H9 (cell line): Measurements from ENCODE around the gene MAP3K20. TPM values are rescaled to one million over a fixed set of nuclear protein-coding genes. Genes with fewer than 3 reads are reported as not detected.

ENCODE experiments used
- DNase-seq: peaks from one replicate; pipeline ENCODE4 v3.0.0-alpha.2; 2017
- H2AFZ ChIP-seq: one replicate; pipeline ENCODE4 v1.6.1; 2013; ENCODE audit warnings: mild to moderate bottlenecking, low read length, control low read depth, moderate library complexity
- H2AK5ac ChIP-seq: 2 replicates; pipeline ENCODE4 v1.6.1; 2013; ENCODE audit warnings: low read length, control low read depth, mixed read lengths; ENCODE audit not compliant: insufficient read length
- H2BK120ac ChIP-seq: one replicate; pipeline ENCODE4 v1.6.1; 2013; ENCODE audit warnings: low read depth, mild to moderate bottlenecking, low read length, control low read depth, inconsistent platforms; ENCODE audit not compliant: poor library complexity, severe bottlenecking
- H2BK12ac ChIP-seq: 2 replicates; pipeline ENCODE4 v1.6.1; 2013; ENCODE audit warnings: low read length, control low read depth, mixed read lengths, low read depth; ENCODE audit not compliant: insufficient read length
- H2BK15ac ChIP-seq: 2 replicates; pipeline ENCODE4 v1.6.1; 2013; ENCODE audit warnings: low read depth, low read length, control low read depth
- H2BK20ac ChIP-seq: one replicate; pipeline ENCODE4 v1.6.1; 2013; ENCODE audit warnings: low read depth, mild to moderate bottlenecking, low read length, control low read depth, inconsistent platforms; ENCODE audit not compliant: poor library complexity, severe bottlenecking
- H2BK5ac ChIP-seq: 2 replicates; pipeline ENCODE4 v1.6.1; 2013; ENCODE audit warnings: low read length, control low read depth, mixed read lengths; ENCODE audit not compliant: insufficient read length
- H3K14ac ChIP-seq: 2 replicates; pipeline ENCODE4 v1.6.1; 2013; ENCODE audit warnings: low read length, control low read depth; ENCODE audit not compliant: insufficient read depth
- H3K18ac ChIP-seq: 2 replicates; pipeline ENCODE4 v1.6.1; 2013; ENCODE audit warnings: low read depth, mild to moderate bottlenecking, mixed read lengths, low read length, control low read depth; ENCODE audit not compliant: insufficient read length
- H3K23ac ChIP-seq: 2 replicates; pipeline ENCODE4 v1.6.1; 2013; ENCODE audit warnings: low read length, control low read depth, mixed read lengths, low read depth; ENCODE audit not compliant: insufficient read length
- H3K23me2 ChIP-seq: 2 replicates; pipeline ENCODE4 v1.6.1; 2013; ENCODE audit warnings: low read depth, mild to moderate bottlenecking, mixed read lengths, low read length, control low read depth; ENCODE audit not compliant: insufficient read length, poor library complexity, severe bottlenecking
- H3K27ac ChIP-seq: 2 replicates; pipeline ENCODE4 v1.5.1; 2013; ENCODE audit warnings: low read length, control low read depth, mixed read lengths, low read depth; ENCODE audit not compliant: insufficient read length
- H3K27me3 ChIP-seq: 2 replicates; pipeline ENCODE4 v1.6.1; 2013; ENCODE audit warnings: low read length, control low read depth, inconsistent platforms; ENCODE audit not compliant: insufficient read depth
- H3K4ac ChIP-seq: 2 replicates; pipeline ENCODE4 v1.6.1; 2013; ENCODE audit warnings: low read depth, mild to moderate bottlenecking, control low read depth, inconsistent platforms, low read length, moderate library complexity
- H3K4me1 ChIP-seq: 2 replicates; pipeline ENCODE4 v1.6.1; 2013; ENCODE audit warnings: low read length, control low read depth, inconsistent platforms; ENCODE audit not compliant: insufficient read depth
- H3K4me2 ChIP-seq: 2 replicates; pipeline ENCODE4 v1.6.1; 2013; ENCODE audit warnings: low read length, control low read depth, mixed read lengths; ENCODE audit not compliant: insufficient read length, insufficient read depth
- H3K56ac ChIP-seq: 2 replicates; pipeline ENCODE4 v1.6.1; 2013; ENCODE audit warnings: low read depth, mild to moderate bottlenecking, mixed read lengths, low read length, control low read depth; ENCODE audit not compliant: insufficient read length
- H3K79me1 ChIP-seq: 2 replicates; pipeline ENCODE4 v1.6.1; 2013; ENCODE audit warnings: low read depth, mild to moderate bottlenecking, moderate library complexity, low read length, control low read depth, inconsistent platforms; ENCODE audit not compliant: insufficient read depth, poor library complexity, severe bottlenecking
- H3K79me2 ChIP-seq: 2 replicates; pipeline ENCODE4 v1.6.1; 2013; ENCODE audit warnings: low read length, control low read depth, inconsistent platforms; ENCODE audit not compliant: insufficient read depth
- H3K9ac ChIP-seq: 2 replicates; pipeline ENCODE4 v1.6.1; 2013; ENCODE audit warnings: low read length, control low read depth, mixed read lengths; ENCODE audit not compliant: insufficient read length; ENCODE audit errors: extremely low read depth
- H3K9me3 ChIP-seq: one replicate; pipeline ENCODE4 v1.6.1; 2013; ENCODE audit warnings: low read depth, low read length, inconsistent platforms; ENCODE audit not compliant: control insufficient read depth
- H3T11ph ChIP-seq: one replicate; pipeline ENCODE4 v1.6.1; 2013; ENCODE audit warnings: mild to moderate bottlenecking, low read length, control low read depth, inconsistent platforms
- H4K20me1 ChIP-seq: one replicate; pipeline ENCODE4 v1.6.1; 2013; ENCODE audit not compliant: control insufficient read depth, insufficient read length, insufficient read depth
- H4K5ac ChIP-seq: 2 replicates; pipeline ENCODE4 v1.6.1; 2013; ENCODE audit warnings: low read depth, mild to moderate bottlenecking, mixed read lengths, low read length, control low read depth; ENCODE audit not compliant: insufficient read length
- H4K8ac ChIP-seq: replicated peaks from 2 replicates; pipeline ENCODE4 v1.6.1; 2013; ENCODE audit warnings: low read length, control low read depth, mixed read lengths, low read depth; ENCODE audit not compliant: insufficient read length
- H4K91ac ChIP-seq: 2 replicates; pipeline ENCODE4 v1.6.1; 2013; ENCODE audit warnings: low read depth, mild to moderate bottlenecking, moderate library complexity, mixed read lengths, low read length, control low read depth; ENCODE audit not compliant: insufficient read length
- H3K27ac Mint-ChIP-seq, 3 experiments: 2 replicates in 2 of 3; 3 replicates in 1 of 3; pipeline ENCODE4 v1.8.0; 2020 to 2021; ENCODE audit warnings: mixed read lengths in 3 of 3, mild to moderate bottlenecking in 1 of 3, moderate library complexity in 1 of 3
- H3K27me3 Mint-ChIP-seq: 2 replicates; pipeline ENCODE4 v1.8.0; 2021; ENCODE audit warnings: low read depth, mild to moderate bottlenecking, moderate library complexity, mixed read lengths
- H3K36me3 Mint-ChIP-seq, 3 experiments: 2 replicates in 2 of 3; 3 replicates in 1 of 3; pipeline ENCODE4 v1.8.0; 2020 to 2021; ENCODE audit warnings: low read depth in 3 of 3, mixed read lengths in 3 of 3; ENCODE audit not compliant: insufficient read depth in 1 of 3
- H3K4me1 Mint-ChIP-seq, 2 experiments: 2 replicates each; pipeline ENCODE4 v1.8.0; 2020; ENCODE audit warnings: mixed read lengths in 2 of 2
- H3K4me3 Mint-ChIP-seq, 2 experiments: 2 replicates in 1 of 2; 3 replicates in 1 of 2; pipeline ENCODE4 v1.8.0; 2020 to 2021; ENCODE audit warnings: mild to moderate bottlenecking in 2 of 2, mixed read lengths in 2 of 2, moderate library complexity in 1 of 2
- H3K9me3 Mint-ChIP-seq, 2 experiments: 2 replicates in 1 of 2; 3 replicates in 1 of 2; pipeline ENCODE4 v1.8.0; 2020; ENCODE audit warnings: mild to moderate bottlenecking in 2 of 2, mixed read lengths in 2 of 2, moderate library complexity in 1 of 2
- WGBS: extraction: QIAGEN DNeasy Blood & Tissue Kit; methylation state at CpG from one replicate; pipeline ENCODE4 v1.1.7; 2013; ENCODE audit warnings: missing lambda C conversion rate, low lambda C conversion rate, mixed read lengths; ENCODE audit not compliant: insufficient read length; ENCODE audit errors: extremely low coverage; 5-methylcytosine and 5-hydroxymethylcytosine counted together
- total RNA-seq: library from RNA; stranded (reverse); gene quantifications from 2 replicates; pipeline ENCODE4 v1.2.1, GENCODE V29; 2021
- TF ChIP-seq, protein P1 (sequence below): fragments of 200-600 bp; sonication (generic); conservative IDR thresholded peaks from 3 replicates; pipeline ENCODE4 v1.8.0; 2021; ENCODE audit warnings: antibody characterized with exemption, mild to moderate bottlenecking

The MAP3K20 gene
- total RNA-seq, 1 experiment from 2014 or later = 8.7 TPM

DNA sequence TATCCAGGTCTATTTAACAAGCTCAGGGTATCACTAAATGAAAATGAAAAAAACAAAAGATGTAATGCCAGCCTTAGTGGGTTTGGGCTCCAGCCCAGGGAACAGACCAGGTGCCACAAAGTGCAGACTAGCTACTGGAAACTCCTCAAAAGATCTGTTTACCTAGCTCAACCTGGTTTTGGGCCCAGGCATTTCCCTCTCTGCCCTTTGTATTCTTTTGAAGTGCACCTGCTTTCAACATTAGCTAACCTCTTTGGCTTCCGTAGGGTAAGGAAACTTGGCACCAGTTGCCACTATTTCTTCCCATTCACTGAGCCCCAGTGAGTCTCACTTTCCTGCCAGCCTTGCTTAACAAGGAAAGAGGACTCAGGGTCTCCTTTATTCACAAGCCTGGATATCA lies 155.4 kb downstream of the MAP3K20 start:
- Histone ChIP-seq H2BK120ac (no peak overlapping the region), H3K23me2 (no peaks in the 10 kb centered on the region), H3K23ac (no peak overlapping the region), H3K9ac (no peak overlapping the region), H3K9me3 (no peaks in the 10 kb centered on the region), H2BK20ac (no peak overlapping the region), H4K5ac (no peak overlapping the region), H3T11ph (no peak overlapping the region), H3K79me1 (no peaks in the 10 kb centered on the region), H3K27ac (no peak overlapping the region), H3K56ac (no peak overlapping the region), H3K79me2 (no peaks in the 10 kb centered on the region), H4K20me1 (no peaks in the 10 kb centered on the region), H3K27me3 (no peaks in the 10 kb centered on the region), H3K4ac (no peak overlapping the region), H3K14ac (no peak overlapping the region), H3K4me2 (no peak overlapping the region), H2BK15ac (no peak overlapping the region), H3K18ac (no peak overlapping the region), H4K8ac (no peak overlapping the region), H2BK5ac (no peak overlapping the region), H3K4me1 (no peaks in the 10 kb centered on the region), H2AFZ (no peak overlapping the region), H2BK12ac (no peak overlapping the region), H4K91ac (no peak overlapping the region), H2AK5ac (no peak overlapping the region)
- WGBS = no CpG with 5 or more reads among the region's 1 CpG
- H3K9me3 Mint-ChIP-seq = peaks cover 12% of the 10 kb centered on the region in 2 experiments
- no peak for DNase-seq
- TF ChIP-seq, protein P1, sequence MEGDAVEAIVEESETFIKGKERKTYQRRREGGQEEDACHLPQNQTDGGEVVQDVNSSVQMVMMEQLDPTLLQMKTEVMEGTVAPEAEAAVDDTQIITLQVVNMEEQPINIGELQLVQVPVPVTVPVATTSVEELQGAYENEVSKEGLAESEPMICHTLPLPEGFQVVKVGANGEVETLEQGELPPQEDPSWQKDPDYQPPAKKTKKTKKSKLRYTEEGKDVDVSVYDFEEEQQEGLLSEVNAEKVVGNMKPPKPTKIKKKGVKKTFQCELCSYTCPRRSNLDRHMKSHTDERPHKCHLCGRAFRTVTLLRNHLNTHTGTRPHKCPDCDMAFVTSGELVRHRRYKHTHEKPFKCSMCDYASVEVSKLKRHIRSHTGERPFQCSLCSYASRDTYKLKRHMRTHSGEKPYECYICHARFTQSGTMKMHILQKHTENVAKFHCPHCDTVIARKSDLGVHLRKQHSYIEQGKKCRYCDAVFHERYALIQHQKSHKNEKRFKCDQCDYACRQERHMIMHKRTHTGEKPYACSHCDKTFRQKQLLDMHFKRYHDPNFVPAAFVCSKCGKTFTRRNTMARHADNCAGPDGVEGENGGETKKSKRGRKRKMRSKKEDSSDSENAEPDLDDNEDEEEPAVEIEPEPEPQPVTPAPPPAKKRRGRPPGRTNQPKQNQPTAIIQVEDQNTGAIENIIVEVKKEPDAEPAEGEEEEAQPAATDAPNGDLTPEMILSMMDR = no peak
- H3K27ac Mint-ChIP-seq = no peak overlapping the region; a peak in 1 of 7 replicates
- H3K4me3 Mint-ChIP-seq = no peak overlapping the region
- peaks cover 20% of the 10 kb centered on the region in 2 experiments for H3K4me1 Mint-ChIP-seq
- H3K36me3 Mint-ChIP-seq = peaks cover 13 to 24% (median 16%) of the 10 kb centered on the region in 3 experiments; a peak in 6 of 7 replicates
- H3K27me3 Mint-ChIP-seq = no peaks in the 10 kb centered on the region
